Stimulated activated CD4-positive, alpha-beta T cell treated with anti-CD3 and anti-CD28 coated beads, Interleukin-12 subunit alpha, Interleukin-12 subunit beta, amount 100 ng/mL, for 24 hours (primary cell): ENCODE results near the gene NUP210.
A peak's percentile ranks its signal among the peaks of the same experiment; 100 is the strongest.

Experiments used
- DNase-seq, 2 experiments: peaks; one replicate each; pipeline ENCODE4 v3.0.0-alpha.2; 2020; ENCODE audit warnings: low read depth in 2 of 2

NUP210 gene

GRCh38 chr3:13348661-13349396 is 71.3 kb downstream of the NUP210 start:
- DNase-seq: no peak

GRCh38 chr3:13348100-13348499 is 72.0 kb downstream of the NUP210 start:
- DNase-seq: no peak

- no peak for DNase-seq
These were observed 72.7 kb downstream of the NUP210 start for GRCh38 chr3:13347390-13347950.

GRCh38 chr3:13346481-13347389 is 73.4 kb downstream of the NUP210 start:
- DNase-seq: peak; percentile 53 to 57

GRCh38 chr3:13345772-13346171 is 74.3 kb downstream of the NUP210 start:
- no peak for DNase-seq

- no peak for DNase-seq
These were observed 74.8 kb downstream of the NUP210 start for GRCh38 chr3:13345284-13345683.

GRCh38 chr3:13344663-13345062 is 75.5 kb downstream of the NUP210 start:
- no peak for DNase-seq

- no peak for DNase-seq
These were observed 76.5 kb downstream of the NUP210 start for GRCh38 chr3:13343601-13344000.

GRCh38 chr3:13341229-13341905 is 78.8 kb downstream of the NUP210 start:
- DNase-seq: no peak

GRCh38 chr3:13339833-13340232 is 80.3 kb downstream of the NUP210 start:
- no peak for DNase-seq

- no peak for DNase-seq
These were observed 81.1 kb downstream of the NUP210 start for GRCh38 chr3:13338996-13339395.

- DNase-seq: no peak
These were observed 81.9 kb downstream of the NUP210 start for GRCh38 chr3:13338231-13338630.

- no peak for DNase-seq
These were observed 83.5 kb downstream of the NUP210 start for GRCh38 chr3:13336592-13336991.

- no peak for DNase-seq
These were observed 84.6 kb downstream of the NUP210 start for GRCh38 chr3:13335503-13335902.

GRCh38 chr3:13335059-13335458 is 85.1 kb downstream of the NUP210 start:
- no peak for DNase-seq

- no peak for DNase-seq
These were observed 86.8 kb downstream of the NUP210 start for GRCh38 chr3:13333236-13333897.

- no peak for DNase-seq
These were observed 87.4 kb downstream of the NUP210 start for GRCh38 chr3:13332740-13333139.

- DNase-seq: no peak
These were observed 88.0 kb downstream of the NUP210 start for GRCh38 chr3:13332158-13332557.

- DNase-seq: no peak
These were observed 90.4 kb downstream of the NUP210 start for GRCh38 chr3:13329746-13330145.

- DNase-seq: no peak
These were observed 94.2 kb downstream of the NUP210 start for GRCh38 chr3:13325892-13326443.

GRCh38 chr3:13324835-13325501 is 95.2 kb downstream of the NUP210 start:
- DNase-seq: no peak
